Hepatocyte (in vitro differentiated cells): ENCODE measurements around the gene MPDZ.

ENCODE experiments used
- CTCF ChIP-seq: fragments of 200-600 bp; sonication (generic); IDR thresholded peaks from 2 replicates; pipeline ENCODE4 v1.5.1; 2016; ENCODE audit warnings: antibody characterized with exemption, mild to moderate bottlenecking; ENCODE audit not compliant: poor library complexity
- EZH2 ChIP-seq: fragments of 200-600 bp; sonication (generic); IDR thresholded peaks from 2 replicates; pipeline ENCODE4 v1.6.1; 2016; ENCODE audit warnings: antibody characterized with exemption, mild to moderate bottlenecking, borderline replicate concordance
- EZH2phosphoT487 ChIP-seq: fragments of 200-600 bp; sonication (generic); IDR thresholded peaks from one replicate; pipeline ENCODE4 v1.6.1; 2018; ENCODE audit warnings: antibody characterized with exemption, mild to moderate bottlenecking, low read depth, moderate library complexity; ENCODE audit not compliant: unreplicated experiment, severe bottlenecking

GRCh38 chr9:13174906-13175639 lies 104.4 kb downstream of the MPDZ start:
- TF ChIP-seq EZH2 (no peak), CTCF (no peak), EZH2phosphoT487 (no peak)
